Testis (tissue), 2 donors: ENCODE data around the gene NKAIN2.
"Not testable (repeated sequence)": the region's sequence is repeated elsewhere in the genome, so short reads cannot be mapped to it uniquely, and the experiment has no call there.

Experiments used
- CTCF ChIP-seq, 3 experiments: fragments of 450-650 bp in 2 of 3; fragments of 200-600 bp in 1 of 3; sonication (generic) in 1 of 3; IDR thresholded peaks; one replicate each; pipeline ENCODE4 v1.5.1; 2016 to 2019; ENCODE audit warnings: antibody characterized with exemption in 3 of 3, mild to moderate bottlenecking in 2 of 3, moderate library complexity in 1 of 3
- POLR2A ChIP-seq: fragments of 450-650 bp; IDR thresholded peaks from one replicate; pipeline ENCODE4 v1.6.1; 2017; ENCODE audit warnings: antibody characterized with exemption, mild to moderate bottlenecking, moderate library complexity

- not testable (repeated sequence) for TF ChIP-seq CTCF (IDR thresholded peaks at IDR 0.05); POLR2A
Measured at GRCh38 chr6:124022051-124022450, 218.4 kb downstream of the NKAIN2 start.
